Thyroid gland (tissue), 4 donors: ENCODE measurements around the gene SLC22A7.

Experiments used
- CTCF ChIP-seq, 6 experiments: fragments of 200-600 bp in 3 of 6; fragments of 450-650 bp in 3 of 6; sonication (generic) in 3 of 6; IDR thresholded peaks; one replicate each; pipeline ENCODE4 v1.5.1; 2016 to 2019; ENCODE audit warnings: antibody characterized with exemption in 6 of 6, mild to moderate bottlenecking in 2 of 6, inconsistent platforms in 1 of 6, moderate library complexity in 1 of 6
- POLR2A ChIP-seq, 2 donors: fragments of 450-650 bp; IDR thresholded peaks; one replicate each; pipeline ENCODE4 v1.6.1; 2017; ENCODE audit warnings: antibody characterized with exemption in 2 of 2, mild to moderate bottlenecking in 2 of 2, moderate library complexity in 1 of 2

DNA sequence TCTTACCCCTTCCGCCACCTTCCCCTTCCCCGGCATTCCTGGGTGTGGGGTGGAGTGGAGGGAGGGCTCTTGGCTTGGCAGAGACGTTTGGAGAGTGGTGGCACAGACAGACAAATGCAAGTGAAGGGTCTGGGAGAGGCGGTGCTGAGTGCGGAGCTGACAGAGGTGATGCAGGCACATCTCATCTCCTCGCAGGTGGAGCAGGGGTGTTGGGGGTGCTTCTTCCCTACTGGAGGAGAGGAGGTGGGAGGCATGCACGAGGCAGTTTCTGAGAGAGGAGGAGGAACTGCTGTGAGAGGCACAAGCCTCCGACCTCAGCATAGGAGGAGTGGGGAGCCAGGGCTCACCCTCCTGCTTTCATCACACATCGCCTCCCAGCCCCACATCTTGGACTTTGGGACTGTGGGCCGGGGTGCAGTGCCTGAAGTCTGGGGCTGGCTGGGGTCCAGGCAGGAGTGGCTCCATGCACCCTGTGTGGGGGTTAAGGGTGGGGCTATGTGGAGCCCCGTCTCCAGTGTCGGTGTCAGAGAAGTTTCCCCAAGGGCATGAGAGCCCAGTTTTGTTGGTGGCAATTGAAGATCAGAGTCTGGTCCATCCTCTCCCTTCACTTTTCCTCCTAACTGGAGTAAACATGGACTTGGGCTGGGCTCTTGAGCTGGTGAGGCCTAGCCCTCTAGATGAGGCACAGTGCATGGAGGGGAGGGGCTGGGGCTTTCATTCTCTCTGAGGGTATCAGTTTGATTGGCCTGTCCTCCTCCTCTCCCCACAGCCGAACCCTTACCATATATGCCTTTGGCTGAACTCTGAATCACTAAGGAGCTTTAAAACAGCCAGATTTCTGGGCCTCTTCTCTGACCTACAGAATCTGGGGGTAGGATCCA is 20.2 kb upstream of the SLC22A7 start:
- TF ChIP-seq CTCF (IDR thresholded peaks at IDR 0.05), result no peak
- no peak for TF ChIP-seq POLR2A (IDR thresholded peaks at IDR 0.05)
